GM12878 (cell line): Measurements from ENCODE around the gene BCAS3. TPM values are rescaled to one million over a fixed set of nuclear protein-coding genes. Genes with fewer than 3 reads are reported as not detected.

Source experiments
- ATAC-seq: fragments of 200-7000 bp; cut with Tn5 transposase; 3 replicates; pipeline ENCODE4 v1.9.1; 2020; ENCODE audit warnings: mild to moderate bottlenecking, moderate library complexity
- BruUV-seq: library from RNA; stranded (reverse); fragments of 400-500 nt; replicated peaks from 2 replicates; lab custom pipeline; 2021; lab: Mats Ljungman, UMichigan
- CTCF ChIA-PET: fragments of 300-600 bp; sonication (Branson Sonifier 250); formaldehyde crosslinking; extraction: SDS; loops from one replicate; lab custom pipeline; 2021; ENCODE audit warnings: inconsistent platforms; lab: Yijun Ruan, JAX
- POLR2A ChIA-PET: fragments of 350-600 bp; formaldehyde crosslinking; extraction: SDS; loops from one replicate; lab custom pipeline; 2021; ENCODE audit warnings: inconsistent platforms; lab: Charles Lee
- RAD21 ChIA-PET: fragments of 300-600 bp; sonication (Branson Sonifier 250); formaldehyde crosslinking; loops from one replicate; lab custom pipeline; 2023; ENCODE audit warnings: antibody characterized with exemption; ENCODE audit not compliant: unreplicated experiment; lab: Charles Lee
- SMC1A ChIA-PET: fragments of 300-600 bp; sonication (Branson Sonifier 250); formaldehyde crosslinking; loops from one replicate; lab custom pipeline; 2023; ENCODE audit not compliant: unreplicated experiment, uncharacterized antibody; lab: Charles Lee
- DNase-seq: peaks from one replicate; pipeline ENCODE4 v3.0.0-alpha.2; 2011; ENCODE audit warnings: low read depth, low spot score
- FAIRE-seq: peaks from 3 replicates; lab custom pipeline; 2011; peaks lifted over from hg19 to GRCh38; lab: Jason Lieb, UNC
- H2AFZ ChIP-seq: 2 replicates; pipeline ENCODE4 v1.6.0; 2011; ENCODE audit warnings: low read depth, low read length, control low read depth; ENCODE audit not compliant: control insufficient read depth
- H3K27ac ChIP-seq: 2 replicates; pipeline ENCODE4 v1.5.1; 2011; ENCODE audit warnings: control low read depth; ENCODE audit not compliant: control insufficient read depth, insufficient read depth
- H3K27me3 ChIP-seq, 2 experiments: replicated peaks in 1 of 2; 2 replicates each; pipeline versions ENCODE4 v1.6.0 to v1.6.1; 2011; ENCODE audit warnings: low read length in 1 of 2; ENCODE audit not compliant: control insufficient read depth in 2 of 2, insufficient read depth in 2 of 2
- H3K36me3 ChIP-seq, 2 experiments: 2 replicates each; pipeline ENCODE4 v1.5.1; 2011; ENCODE audit warnings: low read length in 1 of 2; ENCODE audit not compliant: control insufficient read depth in 2 of 2, insufficient read depth in 2 of 2
- H3K4me1 ChIP-seq: 2 replicates; pipeline ENCODE4 v1.6.1; 2011; ENCODE audit warnings: mild to moderate bottlenecking, low read length, moderate library complexity, mixed read lengths; ENCODE audit not compliant: control insufficient read depth, insufficient read depth
- H3K4me2 ChIP-seq: 2 replicates; pipeline ENCODE4 v1.6.0; 2011; ENCODE audit warnings: control low read depth; ENCODE audit not compliant: control insufficient read depth, insufficient read depth
- H3K4me3 ChIP-seq: fragments of 200-600 bp; sonication (generic); 2 replicates; pipeline ENCODE4 v1.5.1; 2016
- H3K79me2 ChIP-seq: 2 replicates; pipeline ENCODE4 v1.6.0; 2011; ENCODE audit warnings: low read length; ENCODE audit not compliant: control insufficient read depth, insufficient read depth
- H3K9ac ChIP-seq: 2 replicates; pipeline ENCODE4 v1.8.0; 2011; ENCODE audit warnings: low read length, control low read depth, mixed read lengths; ENCODE audit not compliant: control insufficient read depth, insufficient read depth
- H3K9me3 ChIP-seq: replicated peaks from 3 replicates; pipeline ENCODE4 v1.5.1; 2011; ENCODE audit warnings: mild to moderate bottlenecking, low read length; ENCODE audit not compliant: control insufficient read depth, insufficient read depth
- H4K20me1 ChIP-seq: 2 replicates; pipeline ENCODE4 v1.6.0; 2011; ENCODE audit not compliant: control insufficient read depth, insufficient read depth
- CREM ChIP-seq: IDR thresholded peaks from 2 replicates; pipeline ENCODE4 v1.6.1; 2014; ENCODE audit warnings: antibody characterized with exemption, low read depth
- EED ChIP-seq: sonication (generic); IDR thresholded peaks from 2 replicates; pipeline ENCODE4 v1.6.1; 2016; ENCODE audit warnings: antibody characterized with exemption, low read depth
- ETV6 ChIP-seq, 2 experiments: fragments of 450-650 bp in 1 of 2; IDR thresholded peaks in 1 of 2; conservative IDR thresholded peaks in 1 of 2; 2 replicates each; pipeline ENCODE4 v1.6.1; 2014; ENCODE audit warnings: antibody characterized with exemption in 1 of 2, borderline replicate concordance in 1 of 2, low read depth in 1 of 2, mild to moderate bottlenecking in 1 of 2, moderate library complexity in 1 of 2
- HDAC2 ChIP-seq: fragments of 200-600 bp; sonication (generic); IDR thresholded peaks from 2 replicates; pipeline ENCODE4 v1.6.1; 2017
- HDGF ChIP-seq: fragments of 450-650 bp; IDR thresholded peaks from 2 replicates; pipeline ENCODE4 v1.6.1; 2016; ENCODE audit warnings: antibody characterized with exemption
- MTA2 ChIP-seq: fragments of 450-650 bp; IDR thresholded peaks from 2 replicates; pipeline ENCODE4 v1.6.1; 2016; ENCODE audit warnings: low read depth, mild to moderate bottlenecking, moderate library complexity
- MXI1 ChIP-seq: fragments of 150-350 bp; IDR thresholded peaks from 2 replicates; pipeline ENCODE4 v1.6.1; 2011; ENCODE audit warnings: low read depth, mild to moderate bottlenecking, inconsistent platforms, low read length, improper control_type of control experiment
- PBX3 ChIP-seq: IDR thresholded peaks from 2 replicates; pipeline ENCODE4 v1.6.1; 2011; ENCODE audit warnings: mild to moderate bottlenecking, low read depth, low read length, moderate library complexity; ENCODE audit not compliant: insufficient replicate concordance
- POU2F2 ChIP-seq: IDR thresholded peaks from 3 replicates; pipeline ENCODE4 v1.6.1; 2011; ENCODE audit warnings: low read depth, mild to moderate bottlenecking, low read length, borderline replicate concordance
- RBBP5 ChIP-seq: fragments of 200-600 bp; sonication (generic); conservative IDR thresholded peaks from 2 replicates; pipeline ENCODE4 v1.6.1; 2016
- RCOR1 ChIP-seq: conservative IDR thresholded peaks from 2 replicates; pipeline ENCODE4 v1.6.1; 2012; ENCODE audit warnings: low read depth, low read length, improper control_type of control experiment
- RUNX3 ChIP-seq: IDR thresholded peaks from 2 replicates; pipeline ENCODE4 v1.6.1; 2012; ENCODE audit warnings: low read length, inconsistent platforms
- SPI1 ChIP-seq: IDR thresholded peaks from 2 replicates; pipeline ENCODE4 v1.6.1; 2011; ENCODE audit warnings: low read depth, mild to moderate bottlenecking, low read length, moderate library complexity, borderline replicate concordance; ENCODE audit not compliant: insufficient read depth
- ZBED1 ChIP-seq: IDR thresholded peaks from 2 replicates; pipeline ENCODE4 v1.6.1; 2016; ENCODE audit warnings: borderline replicate concordance
- ZNF24 ChIP-seq: fragments of 450-650 bp; IDR thresholded peaks from 2 replicates; pipeline ENCODE4 v1.6.1; 2017; ENCODE audit warnings: antibody characterized with exemption, mild to moderate bottlenecking
- WGBS: methylation state at CpG from one replicate; pipeline ENCODE4 v1.1.6; 2016; ENCODE audit warnings: low lambda C conversion rate; ENCODE audit not compliant: insufficient replicate concordance, insufficient coverage; ENCODE audit errors: missing lambda C conversion rate; 5-methylcytosine and 5-hydroxymethylcytosine counted together
- in situ Hi-C: fragments of 300-500 bp; cut with MboI; formaldehyde crosslinking; loops from 9 replicates; pipeline ENCODE4 v1.14.3; 2018; ENCODE audit warnings: mixed read lengths
- intact Hi-C: fragments of 100-400 bp; cut with micrococcal nuclease; formaldehyde crosslinking; loops from one replicate; pipeline ENCODE4 v1.14.2; 2022; ENCODE audit not compliant: unreplicated experiment
- polyA plus RNA-seq, 11 experiments: library from polyadenylated mRNA; depleted of rRNA in 4 of 11; unstranded in 6 of 11; stranded (reverse) in 5 of 11; fragments of >200 nt; fragmentation: Nextera tagmentation in 4 of 11; fragmentation: Illumina TruSeq in 1 of 11; extraction: Ambion mirVana in 4 of 11; extraction: Trizol in 1 of 11; gene quantifications; 1 replicate in 1 of 11; 2 replicates in 10 of 11; pipeline versions ENCODE4 v1.2.1 to v1.2.3, GENCODE V29; 2011 to 2016; ENCODE audit warnings: inconsistent platforms in 2 of 11, missing spikeins in 2 of 11, low read depth in 1 of 11
- total RNA-seq, 4 experiments: library from RNA; depleted of rRNA in 3 of 4; stranded (reverse); fragments of >200 nt in 3 of 4; fragmentation: Illumina TruSeq in 1 of 4; extraction: Trizol in 1 of 4; gene quantifications; 2 replicates each; pipeline versions ENCODE4 v1.2.1 to v1.2.3, GENCODE V29; 2013 to 2021
- TF ChIP-seq, protein P1 (sequence below): fragments of 450-650 bp; formaldehyde crosslinking; IDR thresholded peaks from 2 replicates; pipeline ENCODE4 v1.5.0; 2022; ENCODE audit warnings: mild to moderate bottlenecking, missing genetic modification characterization
- TF ChIP-seq, protein P2 (sequence below): IDR thresholded peaks from 2 replicates; pipeline ENCODE4 v1.6.1; 2012; ENCODE audit warnings: low read length, inconsistent platforms

The BCAS3 gene
- total and polyA plus RNA-seq, 10 of the 15 experiments (the other 5 are each of a cell fraction or from before 2014, with no cell fraction given) = 2.1 to 11.0 (median 6.6) TPM

DNA sequence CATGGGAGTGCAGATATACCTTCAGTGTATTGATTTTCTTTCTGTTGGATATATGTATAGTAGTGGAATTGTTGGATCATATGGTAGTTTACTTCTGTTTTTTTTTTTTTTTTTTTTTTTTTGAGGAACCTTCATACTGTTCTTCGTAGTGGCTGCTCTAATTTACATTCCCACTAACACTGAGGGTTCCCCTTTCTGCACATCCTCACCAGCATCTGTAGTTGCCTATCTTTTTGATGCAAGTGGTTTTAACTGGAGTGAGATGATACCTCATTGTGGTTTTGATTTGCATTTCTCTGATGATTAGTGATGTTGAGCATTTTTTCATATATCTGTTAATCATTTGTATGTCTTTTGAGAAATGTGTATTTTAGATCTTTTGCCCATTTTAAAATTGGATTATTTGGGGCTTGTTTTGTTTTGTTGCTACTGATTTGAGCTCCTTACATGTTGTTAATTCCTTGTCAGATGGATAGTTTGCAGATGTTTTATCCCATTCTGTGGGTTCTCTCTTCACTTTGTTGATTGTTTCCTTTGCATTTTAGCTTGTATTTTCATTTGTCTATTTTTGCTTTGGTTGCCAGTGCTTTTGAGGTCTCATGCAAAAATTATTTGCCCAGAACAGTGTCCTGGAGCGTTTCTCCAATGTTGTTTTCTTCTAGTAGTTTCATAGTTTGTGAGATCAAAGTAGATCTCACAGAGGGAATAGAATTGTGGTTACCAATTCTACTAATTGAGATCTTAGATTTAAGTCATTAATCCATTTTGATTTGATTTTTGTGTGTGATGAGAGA, 25.0 kb upstream of the BCAS3 start:
- Histone ChIP-seq H3K36me3 (peaks cover 3% of the 10 kb centered on the region in 2 experiments; a peak in 3 of 4 replicates), H3K9me3 (no peaks in the 10 kb centered on the region), H3K4me2 (peak overlapping the region; percentile 22), H3K27me3 (no peaks in the 10 kb centered on the region), H3K4me1 (peaks cover 15% of the 10 kb centered on the region), H3K79me2 (peaks cover 9% of the 10 kb centered on the region), H4K20me1 (no peaks in the 10 kb centered on the region), H3K27ac (peak overlapping the region; percentile 18; the same call in 1 of the 2 replicates), H3K9ac (no peak overlapping the region), H3K4me3 (no peak overlapping the region), H2AFZ (no peak overlapping the region)
- no TSS peak for BruUV-seq
- FAIRE-seq (no peak), ATAC-seq (peak; percentile 99), DNase-seq (peak; percentile 52)
- ChIA-PET RAD21 (no interaction called here), POLR2A (interaction anchor here (0.7 kb wide), 1 partner anchor 24 kb away, joined by 3 read pairs; the partner anchor contains the start of gene BCAS3), CTCF (interaction anchor here (0.6 to 1.2 kb wide), 5 partner anchors 12 to 994 kb away, joined by 3 to 6 read pairs (median 3); partner anchors contain the start of gene BCAS3), SMC1A (interaction anchor here (1.0 to 1.7 kb wide), 2 partner anchors 9 to 15 kb away, joined by 3 to 5 read pairs; no protein-coding TSS in a partner anchor)
- in situ Hi-C loops (no loop called here), intact Hi-C loops (no loop called here)
- 0% methylated on average over 2 of the region's 2 CpGs for WGBS
- TF ChIP-seq EED (no peak), HDAC2 (no peak), ZNF24 (peak; percentile 37; the same call in 1 of the 2 replicates), ETV6 (conservative IDR thresholded peaks at IDR 0.05 in 1 of 2, IDR thresholded peaks at IDR 0.05 in 1 of 2; ENCODE audit: borderline replicate concordance in 1 of 2, low read depth in 1 of 2) (0 out of 4 replicates have a peak, but pooled peaks of 1 of the 2 experiments have one; percentile 66), MTA2 (peak; percentile 77; the same call in 1 of the 2 replicates), RCOR1 (no peak), RBBP5 (no peak), PBX3 (no peak), SPI1 (peak; percentile 40; the same call in 1 of the 2 replicates), CREM (no peak), ZBED1 (no peak), POU2F2 (peak; percentile 76; the same call in 1 of the 3 replicates), HDGF (no peak), MXI1 (no peak), RUNX3 (peak; percentile 84)
- TF ChIP-seq, protein P1, sequence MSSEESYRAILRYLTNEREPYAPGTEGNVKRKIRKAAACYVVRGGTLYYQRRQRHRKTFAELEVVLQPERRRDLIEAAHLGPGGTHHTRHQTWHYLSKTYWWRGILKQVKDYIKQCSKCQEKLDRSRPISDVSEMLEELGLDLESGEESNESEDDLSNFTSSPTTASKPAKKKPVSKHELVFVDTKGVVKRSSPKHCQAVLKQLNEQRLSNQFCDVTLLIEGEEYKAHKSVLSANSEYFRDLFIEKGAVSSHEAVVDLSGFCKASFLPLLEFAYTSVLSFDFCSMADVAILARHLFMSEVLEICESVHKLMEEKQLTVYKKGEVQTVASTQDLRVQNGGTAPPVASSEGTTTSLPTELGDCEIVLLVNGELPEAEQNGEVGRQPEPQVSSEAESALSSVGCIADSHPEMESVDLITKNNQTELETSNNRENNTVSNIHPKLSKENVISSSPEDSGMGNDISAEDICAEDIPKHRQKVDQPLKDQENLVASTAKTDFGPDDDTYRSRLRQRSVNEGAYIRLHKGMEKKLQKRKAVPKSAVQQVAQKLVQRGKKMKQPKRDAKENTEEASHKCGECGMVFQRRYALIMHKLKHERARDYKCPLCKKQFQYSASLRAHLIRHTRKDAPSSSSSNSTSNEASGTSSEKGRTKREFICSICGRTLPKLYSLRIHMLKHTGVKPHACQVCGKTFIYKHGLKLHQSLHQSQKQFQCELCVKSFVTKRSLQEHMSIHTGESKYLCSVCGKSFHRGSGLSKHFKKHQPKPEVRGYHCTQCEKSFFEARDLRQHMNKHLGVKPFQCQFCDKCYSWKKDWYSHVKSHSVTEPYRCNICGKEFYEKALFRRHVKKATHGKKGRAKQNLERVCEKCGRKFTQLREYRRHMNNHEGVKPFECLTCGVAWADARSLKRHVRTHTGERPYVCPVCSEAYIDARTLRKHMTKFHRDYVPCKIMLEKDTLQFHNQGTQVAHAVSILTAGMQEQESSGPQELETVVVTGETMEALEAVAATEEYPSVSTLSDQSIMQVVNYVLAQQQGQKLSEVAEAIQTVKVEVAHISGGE (CRISPR knock-in tag) = no peak
- TF ChIP-seq, protein P2, sequence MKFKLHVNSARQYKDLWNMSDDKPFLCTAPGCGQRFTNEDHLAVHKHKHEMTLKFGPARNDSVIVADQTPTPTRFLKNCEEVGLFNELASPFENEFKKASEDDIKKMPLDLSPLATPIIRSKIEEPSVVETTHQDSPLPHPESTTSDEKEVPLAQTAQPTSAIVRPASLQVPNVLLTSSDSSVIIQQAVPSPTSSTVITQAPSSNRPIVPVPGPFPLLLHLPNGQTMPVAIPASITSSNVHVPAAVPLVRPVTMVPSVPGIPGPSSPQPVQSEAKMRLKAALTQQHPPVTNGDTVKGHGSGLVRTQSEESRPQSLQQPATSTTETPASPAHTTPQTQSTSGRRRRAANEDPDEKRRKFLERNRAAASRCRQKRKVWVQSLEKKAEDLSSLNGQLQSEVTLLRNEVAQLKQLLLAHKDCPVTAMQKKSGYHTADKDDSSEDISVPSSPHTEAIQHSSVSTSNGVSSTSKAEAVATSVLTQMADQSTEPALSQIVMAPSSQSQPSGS = 0 out of 2 replicates have a peak, but pooled peaks have one; percentile 25
